Bronchial epithelial cell (primary cell): Measurements from ENCODE around the gene GRID2. TPM values are rescaled to one million over a fixed set of nuclear protein-coding genes. Genes with fewer than 3 reads are reported as not detected.
A peak's percentile ranks its signal among the peaks of the same experiment; 100 is the strongest.

ENCODE experiments used
- DNase-seq: peaks from one replicate; pipeline ENCODE4 v3.0.0-alpha.2; 2010; ENCODE audit warnings: low read depth
- FAIRE-seq: peaks from 2 replicates; lab custom pipeline; 2011; peaks lifted over from hg19 to GRCh38; lab: Jason Lieb, UNC
- H3K27me3 ChIP-seq: 2 replicates; pipeline ENCODE4 v1.5.1; 2011; ENCODE audit warnings: low read length; ENCODE audit not compliant: control insufficient read depth, insufficient read depth
- H3K36me3 ChIP-seq: 2 replicates; pipeline ENCODE4 v1.5.1; 2011; ENCODE audit warnings: low read length; ENCODE audit not compliant: control insufficient read depth, insufficient read depth
- H3K4me3 ChIP-seq: 2 replicates; pipeline ENCODE4 v1.5.1; 2011; ENCODE audit warnings: mild to moderate bottlenecking, low read depth, low read length, control low read depth
- CTCF ChIP-seq: IDR thresholded peaks from 2 replicates; pipeline ENCODE4 v1.5.1; 2011; ENCODE audit warnings: mild to moderate bottlenecking, moderate library complexity, low read length, control low read depth, inconsistent platforms; ENCODE audit not compliant: insufficient read depth, severe bottlenecking
- total RNA-seq: library from RNA; depleted of rRNA; stranded (reverse); fragments of >200 nt; gene quantifications from 2 replicates; pipeline ENCODE4 v1.2.1, GENCODE V29; 2014

The GRID2 gene
- total RNA-seq, 1 donor from 2014 or later, result not detected

GRCh38 chr4:93030670-93031069 is 726.9 kb downstream of the GRID2 start:
- no peak for DNase-seq
- TF ChIP-seq CTCF, result no peak
- Histone ChIP-seq H3K36me3 (no peaks in the 10 kb centered on the region), H3K4me3 (no peak overlapping the region), H3K27me3 (no peaks in the 10 kb centered on the region)
- FAIRE-seq, result no peak

- TF ChIP-seq CTCF, result no peak
- FAIRE-seq, result no peak
- Histone ChIP-seq H3K27me3 (no peaks in the 10 kb centered on the region), H3K36me3 (no peaks in the 10 kb centered on the region), H3K4me3 (no peak overlapping the region)
- DNase-seq, result no peak
These were observed 727.8 kb downstream of the GRID2 start for GRCh38 chr4:93031431-93032098.

GRCh38 chr4:93042746-93043145 is 739.0 kb downstream of the GRID2 start:
- no peak for DNase-seq
- no peak for FAIRE-seq
- no peaks in the 10 kb centered on the region for H3K36me3 ChIP-seq

GRCh38 chr4:93053140-93053539 is 749.4 kb downstream of the GRID2 start:
- H3K27me3 ChIP-seq, result no peaks in the 10 kb centered on the region
- H3K36me3 ChIP-seq, result no peaks in the 10 kb centered on the region
- no peak for DNase-seq
- no peak for FAIRE-seq
- TF ChIP-seq CTCF, result no peak
- H3K4me3 ChIP-seq, result no peak overlapping the region

More at GRCh38 chr4:93042746-93043145, 739.0 kb downstream of the GRID2 start:
- no peak for TF ChIP-seq CTCF
- Histone ChIP-seq H3K4me3 (no peak overlapping the region), H3K27me3 (no peaks in the 10 kb centered on the region)

- no peaks in the 10 kb centered on the region for H3K36me3 ChIP-seq
- no peak for FAIRE-seq
- no peak for DNase-seq
- H3K4me3 ChIP-seq, result no peak overlapping the region
- no peak for TF ChIP-seq CTCF
- no peaks in the 10 kb centered on the region for H3K27me3 ChIP-seq
These were observed 758.1 kb downstream of the GRID2 start for GRCh38 chr4:93061826-93062225.

GRCh38 chr4:93063325-93063724 is 759.6 kb downstream of the GRID2 start:
- DNase-seq (peak; percentile 52), FAIRE-seq (no peak)
- no peak for TF ChIP-seq CTCF
- H3K36me3 ChIP-seq, result no peaks in the 10 kb centered on the region
- H3K27me3 ChIP-seq, result no peaks in the 10 kb centered on the region
- no peak overlapping the region for H3K4me3 ChIP-seq
